Caki2 (cell line): ENCODE results near the gene TREML1. TPM values are rescaled to one million over a fixed set of nuclear protein-coding genes. Genes with fewer than 3 reads are reported as not detected.
"Not testable (repeated sequence)": the region's sequence is repeated elsewhere in the genome, so short reads cannot be mapped to it uniquely, and the experiment has no call there.

Experiments used
- DNase-seq: peaks from one replicate; pipeline ENCODE4 v3.0.0-alpha.2; 2015; ENCODE audit warnings: low read depth
- in situ Hi-C: cut with HindIII; loops from 2 replicates; pipeline ENCODE4 v1.10.0; 2016; ENCODE audit warnings: low sequenced_read_pairs, low pct_unique_long_range_greater_than_20kb, mixed read lengths
- total RNA-seq: library from RNA; depleted of rRNA; stranded (reverse); fragments of >200 nt; shearing (Covaris generic); gene quantifications from 2 replicates; pipeline ENCODE4 v1.2.3, GENCODE V29; 2014; ENCODE audit warnings: low replicate concordance

Gene TREML1
- total RNA-seq, 1 experiment from 2014 or later = not detected

DNA sequence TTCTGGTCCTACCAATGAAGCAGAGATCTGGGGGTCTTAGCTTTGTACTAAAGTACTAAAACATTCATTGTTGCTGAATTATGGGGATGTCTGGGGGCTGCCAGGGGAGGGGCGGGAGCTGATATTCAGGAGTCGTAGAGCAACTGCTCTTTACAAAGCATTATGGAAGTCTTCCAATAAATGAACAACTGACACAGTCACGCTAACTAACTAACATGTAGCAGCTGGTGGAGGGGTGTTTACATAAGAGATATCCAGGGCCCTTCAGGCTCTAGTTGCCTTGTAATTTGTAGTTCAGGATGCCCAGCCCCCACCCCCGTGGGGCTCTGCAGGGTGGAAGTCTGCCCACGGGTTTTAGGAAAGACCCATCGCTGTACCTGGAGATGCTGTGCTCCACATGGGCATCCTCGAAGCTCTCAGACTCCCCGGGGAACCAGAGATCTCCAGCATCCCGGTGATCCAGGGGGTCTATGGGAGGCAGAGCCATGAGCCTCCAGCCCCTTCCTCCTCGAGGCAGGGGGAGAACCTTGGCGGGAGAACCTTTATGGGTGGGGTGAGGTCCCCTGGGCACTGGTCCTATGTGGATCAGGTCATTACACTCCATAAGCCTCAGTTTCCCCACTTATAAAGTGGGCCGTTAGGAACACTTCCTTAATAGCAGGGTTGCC, 5.4 kb upstream of the TREML1 start:
- in situ Hi-C loops = no loop called here
- no peak for DNase-seq

DNA sequence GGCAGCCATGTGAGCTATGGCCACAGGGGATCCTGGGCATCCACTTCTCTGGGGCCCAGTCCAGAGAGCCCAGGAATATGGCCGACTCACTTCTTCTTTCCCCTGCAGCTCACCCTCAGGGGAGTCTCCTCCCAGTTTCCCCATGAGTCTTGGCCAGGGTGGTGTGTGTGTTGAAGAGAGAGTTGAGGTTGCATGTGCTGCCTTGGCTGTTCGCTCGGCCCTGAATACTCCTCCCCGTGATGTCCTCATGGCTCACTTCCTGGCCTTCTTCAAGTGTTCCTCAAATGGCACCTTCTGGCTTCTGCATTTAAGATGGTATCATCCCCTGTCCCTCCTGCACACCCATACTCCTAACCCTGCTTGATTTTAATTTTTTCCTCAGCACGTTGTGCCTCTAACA, 3.2 kb upstream of the TREML1 start:
- no peak for DNase-seq
- in situ Hi-C loops = no loop called here

DNA sequence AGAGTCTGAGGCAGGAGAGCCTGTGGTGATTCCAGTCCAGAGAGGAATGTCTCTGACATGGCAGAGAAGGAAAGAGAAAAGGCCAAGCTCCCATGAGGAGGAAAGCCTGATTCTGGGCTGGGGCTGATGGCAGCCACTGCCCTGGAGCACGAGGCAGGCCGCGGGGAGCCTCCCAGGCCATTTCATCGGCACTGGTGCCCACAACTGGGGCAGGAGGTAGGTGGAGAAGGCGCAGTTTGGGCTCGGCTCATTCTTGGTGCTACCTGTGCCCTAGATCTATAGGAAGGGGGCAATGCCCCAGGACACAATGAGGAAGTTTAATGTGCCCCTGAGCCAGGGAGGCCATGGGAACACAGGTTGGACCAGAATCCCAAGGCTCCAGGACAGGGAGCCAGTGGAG, 2.6 kb upstream of the TREML1 start:
- in situ Hi-C loops = no loop called here

DNA sequence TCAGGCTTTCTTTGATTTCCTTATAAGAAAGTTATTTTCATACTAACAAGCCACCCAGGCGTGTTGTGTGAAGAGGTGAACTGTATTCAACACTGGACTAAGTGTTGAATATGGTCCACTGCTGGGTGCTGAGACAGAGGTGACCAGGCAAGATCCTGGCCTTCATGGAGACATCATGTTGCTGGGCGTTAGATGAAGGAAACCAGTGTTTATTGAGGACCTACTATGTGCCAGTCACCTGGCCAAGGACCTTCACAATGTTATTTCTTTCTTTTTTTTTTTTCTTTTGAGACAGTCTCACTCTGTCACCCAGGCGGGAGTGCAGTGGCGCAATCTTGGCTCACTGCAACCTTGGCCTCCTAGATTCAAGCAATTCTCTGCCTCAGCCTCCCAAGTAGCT, 1.9 kb upstream of the TREML1 start:
- in situ Hi-C loops = no loop called here
- DNase-seq = no peak

More for the DNA sequence above, 2.6 kb upstream of the TREML1 start:
- DNase-seq = no peak

DNA sequence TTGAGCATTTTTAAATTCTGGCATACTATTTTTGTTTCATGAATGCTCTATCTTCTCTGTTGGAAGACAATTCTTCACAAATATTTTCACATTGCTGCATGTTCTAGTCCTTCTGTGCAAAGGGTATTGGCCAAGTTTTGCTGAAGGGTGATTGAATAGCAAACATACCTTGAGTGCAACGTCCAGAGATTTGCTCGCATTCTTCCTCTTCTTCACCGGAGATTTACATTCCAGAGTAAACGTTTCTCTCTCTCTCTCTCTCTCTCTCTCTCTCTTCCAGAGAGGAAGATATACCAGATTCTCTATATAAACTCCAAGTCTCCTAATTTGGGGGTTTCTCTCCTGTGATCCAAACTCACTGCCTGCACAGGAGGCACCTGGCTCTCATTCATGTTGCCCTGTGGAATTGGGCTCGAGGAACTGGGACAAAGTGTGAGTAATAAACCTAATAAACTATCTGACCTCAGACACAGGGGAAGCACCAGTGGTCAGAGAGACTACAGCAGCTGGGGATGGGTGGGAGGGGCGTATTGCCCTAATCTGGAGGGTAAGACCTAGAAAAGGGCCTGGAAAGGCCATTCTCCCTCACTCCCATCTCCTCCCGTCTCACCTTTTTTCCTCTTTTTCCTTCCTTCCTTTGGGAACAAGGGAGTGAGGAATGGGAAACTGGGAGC, 1.1 kb upstream of the TREML1 start:
- in situ Hi-C loops = no loop called here
- DNase-seq = no peak

DNA sequence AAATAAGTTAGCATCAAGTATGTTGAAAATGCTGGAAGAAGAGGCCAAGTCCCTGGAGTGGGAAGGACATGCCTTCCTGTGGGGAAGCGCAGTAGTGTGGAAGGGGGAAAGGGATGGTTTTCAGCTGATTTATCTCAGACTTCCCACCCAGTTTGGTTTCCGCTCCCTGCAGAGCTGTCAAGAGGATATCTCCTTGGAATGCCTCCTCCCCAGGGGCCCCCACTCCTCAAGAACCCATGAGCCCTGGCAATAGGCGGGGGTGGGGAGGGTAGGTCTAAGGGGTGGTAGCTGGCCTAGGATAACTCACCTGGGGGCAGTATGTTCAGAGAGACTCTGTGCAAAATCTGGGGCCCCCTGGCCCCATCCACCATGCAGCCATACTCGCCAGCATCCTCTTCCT, 696 bp downstream of the TREML1 start:
- in situ Hi-C loops = no loop called here
- DNase-seq = no peak

DNA sequence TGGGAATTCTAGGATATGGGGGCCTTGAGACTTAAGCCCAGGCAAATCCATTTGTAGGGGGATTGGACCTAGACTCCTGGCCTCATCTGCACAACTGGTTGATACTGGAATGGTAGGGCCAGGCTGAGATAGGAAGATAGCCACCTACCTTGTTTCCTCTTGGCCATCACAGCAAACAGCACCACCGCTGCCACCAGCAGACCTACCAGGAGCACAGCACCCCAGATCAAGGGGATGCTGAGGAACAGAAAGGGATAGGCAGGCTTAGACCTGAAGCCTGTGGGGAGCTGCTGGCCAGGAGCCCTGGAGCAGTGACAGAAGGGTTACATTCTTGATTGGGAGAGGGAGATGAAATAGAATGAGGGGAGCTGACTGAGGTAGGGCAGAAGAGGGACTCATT, 3.5 kb downstream of the TREML1 start:
- in situ Hi-C loops = no loop called here
- DNase-seq = no peak

DNA sequence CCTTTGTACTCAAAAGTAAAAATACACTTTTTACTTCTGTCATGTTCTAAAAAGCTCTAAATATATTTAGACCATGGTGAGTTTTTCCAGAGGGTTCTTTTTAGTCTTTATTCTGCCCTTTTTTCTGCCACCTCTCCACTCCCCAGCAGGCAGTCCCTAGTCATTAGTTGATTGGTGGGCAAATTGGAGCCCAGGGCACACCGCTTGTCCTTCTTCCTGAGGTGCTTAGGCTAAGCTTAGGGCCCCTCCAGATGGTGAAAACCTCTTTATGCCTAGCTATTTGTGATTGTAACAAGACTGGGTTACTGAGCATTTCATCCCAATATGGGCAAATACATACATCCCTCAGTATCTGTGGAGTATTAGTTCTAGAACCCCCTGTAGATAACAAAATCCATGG, 6.2 kb downstream of the TREML1 start:
- in situ Hi-C loops = no loop called here
- no peak for DNase-seq

DNA sequence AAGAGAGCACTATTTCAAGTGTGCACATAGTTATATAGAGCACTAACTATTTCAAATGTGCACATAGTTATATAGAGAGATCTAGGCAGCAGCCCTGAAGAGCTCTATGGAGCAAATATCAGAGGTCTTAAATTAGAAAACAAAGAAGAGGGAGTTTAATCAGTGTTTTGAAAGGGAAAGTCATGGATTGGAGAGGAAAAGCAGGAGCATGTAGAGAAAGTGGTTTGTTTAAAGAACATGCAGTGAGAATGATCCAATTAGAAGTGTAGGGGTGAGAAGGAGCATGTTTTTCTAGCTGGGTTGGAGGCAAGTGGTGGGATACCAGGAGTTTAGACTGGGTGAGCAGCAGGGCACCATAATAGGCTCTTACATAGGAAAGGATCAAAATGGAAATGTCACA, 17.2 kb downstream of the TREML1 start:
- DNase-seq = no peak
- in situ Hi-C loops = no loop called here

DNA sequence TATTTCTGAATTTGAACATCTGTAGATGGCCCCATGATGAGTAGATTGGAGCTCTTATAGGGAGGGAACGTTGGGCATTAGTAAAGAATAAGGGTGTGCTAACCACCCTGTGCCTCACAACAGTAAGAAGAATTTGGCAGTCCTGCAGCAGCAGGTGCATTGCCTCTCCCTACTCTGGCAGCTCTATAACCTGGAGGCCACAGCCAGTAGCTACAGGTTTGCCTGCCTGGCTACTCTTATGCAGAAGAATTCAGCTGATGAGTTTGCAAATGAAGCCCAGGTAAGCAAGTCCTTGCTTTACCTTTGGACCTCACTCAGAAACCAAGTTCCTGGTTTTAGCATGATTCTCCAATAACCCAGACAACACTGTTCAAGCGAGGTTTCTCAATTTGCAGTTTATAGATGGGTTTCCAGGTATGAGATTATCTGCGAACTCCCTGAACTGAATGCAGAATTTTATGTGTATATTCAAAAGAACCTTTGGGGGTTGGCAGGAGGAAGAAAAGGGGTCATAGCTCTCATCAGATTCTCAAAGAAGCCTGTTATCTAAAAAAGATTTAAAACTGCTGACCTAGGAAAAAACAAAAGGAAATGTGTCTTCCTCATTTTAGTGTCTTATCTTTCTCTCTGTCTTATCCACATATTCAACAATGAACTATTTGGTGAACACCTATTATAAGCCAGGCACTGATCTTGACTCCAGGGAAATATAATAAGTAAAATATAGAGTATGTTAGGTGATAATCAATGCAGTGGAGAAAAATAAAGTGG, 18.9 kb downstream of the TREML1 start:
- no peak for DNase-seq

DNA sequence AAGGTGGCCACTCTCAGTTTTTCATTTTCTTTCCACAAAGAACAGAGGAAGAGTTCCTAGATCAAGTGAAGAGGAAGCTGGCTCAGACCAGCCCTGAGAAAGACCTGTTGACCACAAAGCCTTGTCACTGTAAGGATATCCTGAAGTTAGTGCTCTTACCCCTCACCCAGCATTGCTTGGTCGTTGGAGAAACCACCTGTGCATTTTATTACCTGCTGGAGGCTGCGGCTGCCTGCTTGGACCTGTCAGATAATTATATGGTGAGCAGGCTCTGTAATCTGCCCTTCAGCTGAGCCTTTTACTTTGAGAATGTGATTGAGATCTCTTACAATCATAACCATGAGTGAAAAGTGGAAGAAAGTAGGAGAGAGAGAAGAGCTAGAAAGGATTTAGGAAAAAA, 21.9 kb downstream of the TREML1 start:
- in situ Hi-C loops = no loop called here
- no peak for DNase-seq

More for the DNA sequence above, 18.9 kb downstream of the TREML1 start:
- in situ Hi-C loops = no loop called here

DNA sequence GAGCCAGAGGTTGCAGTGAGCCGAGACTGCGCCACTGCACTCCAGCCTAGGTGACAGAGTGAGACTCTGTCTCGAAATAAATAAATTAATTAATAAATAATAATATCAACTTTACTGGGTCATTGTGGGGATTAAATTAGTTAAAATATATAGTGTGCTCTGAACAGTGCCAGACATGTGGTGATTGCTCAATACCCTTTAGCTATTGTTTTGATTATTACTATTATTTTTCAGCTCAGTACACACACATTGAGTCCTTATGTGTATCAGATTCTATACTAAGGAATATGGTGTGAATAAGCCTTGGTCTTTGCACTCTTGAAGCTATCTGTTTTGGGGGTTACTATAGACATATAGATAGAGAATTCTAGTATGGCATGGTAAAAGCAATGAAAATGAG, 28.9 kb downstream of the TREML1 start:
- DNase-seq = no peak
- in situ Hi-C loops = no loop called here

DNA sequence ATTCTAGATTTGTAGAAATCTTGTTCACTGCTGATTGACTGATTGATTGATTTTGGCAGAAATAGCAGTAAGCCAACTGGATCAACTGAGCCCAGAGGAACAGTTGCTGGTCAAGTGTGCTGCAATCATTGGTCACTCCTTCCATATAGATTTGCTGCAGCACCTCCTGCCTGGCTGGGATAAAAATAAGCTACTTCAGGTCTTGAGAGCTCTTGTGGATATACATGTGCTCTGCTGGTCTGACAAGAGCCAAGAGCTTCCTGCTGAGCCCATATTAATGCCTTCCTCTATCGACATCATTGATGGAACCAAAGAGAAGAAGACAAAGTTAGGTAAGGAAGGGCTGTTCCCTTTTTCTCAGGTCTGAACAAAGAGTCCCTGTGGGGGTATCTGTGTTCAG, 31.2 kb downstream of the TREML1 start:
- DNase-seq = no peak
- in situ Hi-C loops = no loop called here

DNA sequence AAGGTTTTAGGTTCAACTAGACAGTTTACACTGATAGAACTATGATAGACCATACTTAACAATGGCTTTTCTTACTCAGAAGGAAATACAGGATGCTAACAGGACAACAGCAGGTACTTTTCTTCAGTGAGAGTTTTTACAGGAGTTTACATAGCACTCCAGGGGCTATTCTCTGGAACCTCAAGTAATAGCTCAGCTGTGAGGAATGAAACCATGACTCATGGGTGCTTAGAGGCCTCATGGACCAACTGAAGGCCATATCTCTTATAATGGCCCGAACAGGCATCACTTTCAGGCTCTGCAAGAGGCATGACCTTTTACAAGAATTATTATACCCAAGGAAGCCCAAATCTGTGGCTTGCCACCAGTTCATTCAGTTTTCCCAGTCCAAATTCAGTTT, 31.8 kb downstream of the TREML1 start:
- in situ Hi-C loops = no loop called here
- DNase-seq = no peak

DNA sequence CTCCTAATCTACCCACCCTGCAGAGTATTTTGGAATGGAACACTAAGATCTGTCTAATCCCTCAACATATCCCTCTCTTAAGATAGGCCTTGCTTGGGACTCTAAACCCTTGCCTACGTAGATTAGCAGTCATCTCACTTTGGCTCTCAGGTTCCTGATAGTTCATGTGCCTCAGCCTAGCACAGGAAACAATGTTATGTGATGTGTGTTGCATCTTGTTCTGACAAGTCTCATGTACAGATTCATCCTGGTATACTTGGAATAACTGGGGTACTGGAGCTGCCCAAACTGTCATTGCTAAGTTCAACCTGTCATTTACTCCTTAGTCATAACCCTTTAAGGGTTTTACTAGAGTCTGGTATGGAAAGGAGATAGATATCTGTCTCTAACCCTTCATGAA, 34.1 kb downstream of the TREML1 start:
- DNase-seq = no peak
- in situ Hi-C loops = no loop called here

DNA sequence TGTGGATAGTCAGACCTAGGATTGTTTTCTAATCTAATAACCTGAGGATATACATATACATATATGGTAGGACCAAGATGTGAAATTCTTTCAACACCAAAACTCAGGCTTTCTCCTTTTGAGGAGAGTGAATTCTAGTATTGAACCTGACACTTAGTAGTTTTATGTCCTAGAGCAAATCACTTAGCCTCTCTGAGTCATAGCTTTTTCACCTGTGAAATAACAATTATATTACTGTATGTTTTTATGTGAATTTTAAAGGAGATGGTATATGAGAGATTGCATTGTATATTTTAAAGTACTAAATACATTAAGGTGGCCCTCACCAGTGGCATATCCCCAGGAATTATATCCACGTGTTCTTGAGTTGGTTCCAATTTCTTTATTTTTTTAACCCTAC, 34.6 kb downstream of the TREML1 start:
- in situ Hi-C loops = no loop called here
- DNase-seq = no peak

DNA sequence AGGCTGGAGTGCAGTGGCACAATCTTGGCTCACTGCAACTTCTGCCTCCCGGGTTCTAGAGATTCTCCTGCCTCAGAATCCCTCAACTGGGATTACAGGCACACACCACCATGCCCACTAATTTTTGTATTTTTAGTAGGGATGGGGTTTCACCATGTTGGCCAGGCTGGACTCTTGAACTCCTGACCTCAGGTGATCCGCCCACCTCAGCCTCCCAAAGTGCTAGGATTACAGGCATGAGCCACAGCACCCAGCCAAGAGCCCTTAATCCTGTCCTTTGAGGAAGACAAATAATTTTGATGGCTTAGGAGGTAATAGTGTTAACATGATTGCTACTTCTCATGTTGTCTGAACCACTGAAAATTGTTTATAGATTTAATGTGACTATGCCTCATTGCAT, 39.1 kb downstream of the TREML1 start:
- in situ Hi-C loops = not testable (repeated sequence)

DNA sequence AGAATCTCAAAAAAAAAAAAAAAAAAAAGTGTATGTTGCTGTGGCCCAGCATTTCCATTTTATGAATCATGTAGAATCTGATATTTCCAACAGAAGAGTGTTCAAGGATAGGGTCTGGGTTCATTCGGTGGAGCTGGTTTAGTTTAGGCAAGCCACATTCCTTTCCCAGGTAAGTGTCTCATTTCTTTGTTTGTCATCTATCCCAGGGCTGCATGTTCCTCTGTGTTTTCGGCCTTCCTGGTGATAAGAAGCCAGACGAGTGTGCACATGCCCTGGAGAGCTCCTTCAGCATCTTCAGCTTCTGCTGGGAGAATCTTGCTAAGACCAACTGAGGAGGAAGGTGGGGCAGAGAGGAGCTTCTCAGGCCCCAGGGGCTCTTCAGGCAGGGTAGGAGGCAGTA, 43.1 kb downstream of the TREML1 start:
- in situ Hi-C loops = no loop called here
- no peak for DNase-seq

More for the DNA sequence above, 39.1 kb downstream of the TREML1 start:
- not testable (repeated sequence) for DNase-seq

DNA sequence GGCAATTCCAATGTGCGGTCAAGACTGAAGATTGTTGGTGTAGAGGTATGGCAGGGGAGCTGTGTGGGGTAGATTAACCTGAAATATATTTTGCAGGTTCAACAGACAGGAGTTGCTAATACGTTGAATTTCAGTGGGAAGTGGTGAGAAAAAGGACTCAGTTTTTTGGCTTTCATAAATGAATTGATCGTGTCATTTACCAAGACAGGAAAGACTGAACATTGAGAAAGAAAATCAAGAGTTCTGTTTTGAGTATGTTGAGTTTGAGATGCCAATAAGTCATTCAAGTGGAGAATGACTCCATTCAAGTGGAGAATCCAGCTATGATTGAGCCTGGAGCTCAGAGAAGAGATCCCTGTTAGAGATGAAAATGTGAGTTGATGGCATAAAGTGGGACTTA, 50.3 kb downstream of the TREML1 start:
- no peak for DNase-seq
- in situ Hi-C loops = no loop called here
